OCI-LY3 (cell line): Measurements from ENCODE around the gene F12.

Source experiments
- CTCF ChIP-seq: fragments of 200-600, 300-600 bp; sonication (generic); IDR thresholded peaks from 2 replicates; pipeline ENCODE4 v1.5.1; 2014; ENCODE audit warnings: antibody characterized with exemption, low read length, low read depth
- EZH2phosphoT487 ChIP-seq: fragments of 200-600 bp; shearing (Covaris generic); IDR thresholded peaks from 2 replicates; pipeline ENCODE4 v1.6.1; 2018; ENCODE audit warnings: antibody characterized with exemption, mixed run types, low read depth

- TF ChIP-seq CTCF (no peak), EZH2phosphoT487 (no peak)
Measured at GRCh38 chr5:177409043-177409801, at the start of gene F12.
